Hindlimb muscle (tissue), 1 donor: ENCODE results near the gene TRAF3IP1. TPM values are rescaled to one million over a fixed set of nuclear protein-coding genes. Genes with fewer than 3 reads are reported as not detected.
"Not testable (repeated sequence)": the region's sequence is repeated elsewhere in the genome, so short reads cannot be mapped to it uniquely, and the experiment has no call there.

ENCODE experiments used
- DNase-seq: peaks from one replicate; pipeline ENCODE4 v3.0.0-alpha.2; 2013
- polyA plus RNA-seq: library from polyadenylated mRNA; unstranded; fragments of 120-200 nt; gene quantifications from one replicate; pipeline ENCODE4 v1.2.1, GENCODE V29; 2013; ENCODE audit not compliant: insufficient read length

The TRAF3IP1 gene
- polyA plus RNA-seq, 1 donor = 9.3 TPM

DNA sequence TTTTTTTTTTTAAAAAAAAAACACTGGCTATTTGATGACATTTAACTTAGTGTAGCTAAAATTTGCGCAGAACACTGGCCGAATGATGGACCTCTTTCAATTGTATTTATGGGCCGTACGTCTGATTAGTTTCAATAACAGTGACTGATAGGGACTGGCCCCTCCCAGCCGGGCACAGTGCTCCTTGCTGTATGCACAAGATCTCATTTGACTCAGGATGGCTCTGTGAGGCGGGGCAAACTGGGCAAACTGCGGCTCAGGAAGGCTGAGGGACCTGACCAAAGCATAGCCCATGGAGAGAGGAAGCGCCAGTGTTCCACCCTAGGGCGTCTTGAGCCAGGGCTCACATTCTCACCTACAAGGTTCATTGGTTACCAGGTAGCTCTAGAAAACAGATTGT is 21.2 kb downstream of the TRAF3IP1 start:
- DNase-seq = no peak

DNA sequence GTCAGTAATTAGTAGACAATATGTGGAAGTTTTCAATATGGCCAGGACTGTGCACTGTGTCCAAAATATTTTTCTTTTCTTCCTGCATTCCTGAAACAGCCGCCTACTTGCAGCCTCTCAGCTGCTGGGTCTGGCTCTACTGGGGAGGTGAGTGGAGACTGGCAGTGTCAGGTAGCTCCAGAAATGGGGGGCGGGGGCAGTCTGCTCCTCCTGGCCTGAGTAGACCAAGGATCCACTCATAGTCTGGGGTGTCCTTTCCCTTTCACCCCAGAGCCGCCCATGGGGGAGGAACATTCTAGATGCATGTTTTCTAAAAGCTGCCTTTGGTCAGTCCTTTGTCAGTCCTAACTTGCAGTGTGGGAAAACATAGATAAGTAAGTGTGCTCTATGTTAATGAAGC is 23.7 kb downstream of the TRAF3IP1 start:
- DNase-seq = no peak

DNA sequence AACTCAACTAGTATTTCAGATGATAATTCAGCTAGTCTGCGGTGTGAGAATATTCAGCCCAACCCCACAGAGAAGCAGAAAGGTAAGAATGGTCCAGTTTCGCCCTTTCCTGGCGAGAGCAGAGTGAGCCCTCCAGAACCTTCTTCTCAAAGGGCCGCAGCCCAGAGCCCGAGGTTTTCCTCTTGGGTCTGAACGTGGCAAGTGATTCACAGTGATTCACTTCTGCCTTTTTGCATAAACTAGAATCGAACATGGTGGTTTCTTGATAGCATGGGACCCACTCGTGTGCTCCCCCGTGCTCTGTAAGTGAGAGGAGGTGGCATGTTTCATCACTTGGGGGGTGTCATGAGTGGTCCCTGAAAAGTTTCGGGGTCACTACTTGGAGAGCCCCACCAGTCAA is 24.2 kb downstream of the TRAF3IP1 start:
- no peak for DNase-seq

DNA sequence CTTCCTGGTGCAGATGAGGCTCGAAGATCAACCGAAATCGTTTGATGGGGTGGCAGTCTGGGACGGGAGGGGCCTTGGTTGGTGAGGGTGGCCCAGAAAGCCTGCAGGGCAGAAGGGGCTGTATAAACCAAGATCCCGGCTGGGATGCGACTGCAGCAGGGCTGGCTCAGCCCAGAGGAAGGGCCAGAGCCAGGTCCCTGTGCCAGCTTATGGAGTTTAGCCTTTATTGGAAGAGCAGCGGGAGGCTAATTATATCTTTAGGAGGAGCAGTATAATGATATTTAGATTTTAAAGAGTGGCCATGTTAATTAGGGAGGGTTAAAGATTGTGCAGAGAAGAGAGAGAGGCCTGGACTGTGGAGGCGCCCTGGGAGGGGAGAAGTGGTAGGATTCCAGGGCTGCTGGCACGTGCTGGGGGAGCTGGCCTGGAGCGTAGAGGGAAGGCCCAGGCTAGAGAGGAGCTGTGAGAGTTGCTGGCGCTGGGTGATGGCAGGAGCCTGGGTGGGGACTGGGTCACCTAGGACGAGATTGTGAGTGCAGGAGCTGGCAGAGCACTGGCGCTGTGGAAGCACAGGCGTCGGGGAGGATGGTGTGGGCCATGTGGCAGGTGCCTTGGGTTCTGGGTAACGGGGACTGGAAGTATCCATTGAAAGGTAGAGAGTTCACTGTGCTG is 25.1 kb downstream of the TRAF3IP1 start:
- DNase-seq = no peak

DNA sequence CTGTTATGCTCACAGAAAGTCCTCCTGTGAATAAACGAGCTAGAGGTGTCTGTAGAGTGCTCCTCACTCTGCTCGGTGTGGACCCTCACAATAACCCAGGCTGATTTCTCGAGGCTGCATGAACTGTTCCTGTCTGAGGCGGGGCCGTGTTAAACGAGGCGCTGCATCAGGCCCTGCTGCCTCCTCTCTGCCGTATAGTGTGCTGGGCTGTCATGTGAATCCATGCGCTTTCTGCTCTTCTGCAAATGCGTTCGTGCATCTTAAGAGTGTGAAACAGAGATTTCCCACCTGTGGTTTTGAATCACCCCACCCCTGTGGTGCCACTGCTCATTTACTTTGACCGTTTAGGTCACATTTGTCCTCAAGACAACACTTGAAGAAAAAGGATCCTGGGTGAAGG is 26.2 kb downstream of the TRAF3IP1 start:
- no peak for DNase-seq

DNA sequence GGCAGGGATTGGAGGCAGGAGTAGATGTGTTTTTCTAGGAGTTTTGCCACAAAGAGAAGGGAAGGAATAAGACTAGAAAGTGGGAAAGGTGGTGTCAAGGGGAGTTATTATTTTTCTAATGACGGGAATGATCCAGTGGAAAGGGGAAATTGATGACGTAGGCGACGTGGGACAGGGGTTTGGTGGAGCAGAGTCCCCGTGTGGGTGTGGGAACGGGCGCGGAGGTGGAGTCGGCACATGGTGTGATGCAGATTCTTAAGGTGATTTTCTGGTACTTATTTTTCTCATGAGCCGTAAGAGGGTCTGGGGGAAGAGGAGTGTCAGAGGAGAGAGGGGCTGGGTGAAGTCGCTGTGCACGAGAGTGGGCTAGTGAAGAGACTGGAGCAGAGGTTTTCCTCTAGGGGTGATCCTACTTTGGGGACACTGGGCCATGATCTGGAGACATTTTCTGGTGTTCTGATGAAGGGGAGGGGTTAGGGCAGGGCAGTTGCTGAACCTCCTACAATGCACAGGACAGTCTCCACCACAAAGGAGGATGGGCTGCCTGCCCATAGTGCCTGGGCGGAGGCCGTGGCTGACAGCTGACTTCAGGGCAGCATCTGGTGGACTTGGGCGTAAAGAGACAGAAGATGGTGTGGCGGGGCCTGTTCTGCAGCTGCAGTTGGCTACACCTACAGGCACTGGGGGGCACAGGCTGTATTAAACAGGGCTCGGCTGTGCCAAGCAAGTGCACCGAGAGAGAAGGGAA is 30.0 kb downstream of the TRAF3IP1 start:
- DNase-seq = no peak

DNA sequence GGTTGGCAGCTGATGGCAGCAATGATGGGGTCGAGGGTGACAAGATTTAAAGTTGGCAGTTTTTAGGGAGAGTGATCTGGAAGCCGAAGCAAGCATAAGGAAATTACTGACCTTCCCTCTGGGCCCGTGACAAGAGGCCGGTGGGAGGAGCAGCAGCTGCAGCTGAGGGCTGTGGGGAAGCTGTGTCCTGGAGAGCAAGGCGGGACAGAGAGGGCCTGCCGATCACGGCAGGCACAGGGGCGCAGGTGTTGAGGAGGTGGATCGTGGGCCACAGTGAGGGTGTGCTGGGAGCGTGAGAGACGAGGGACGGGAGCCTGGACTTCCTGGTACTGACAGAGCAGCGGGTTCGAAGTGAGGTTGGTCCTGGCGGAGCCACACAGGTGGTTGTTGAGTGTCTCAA is 31.0 kb downstream of the TRAF3IP1 start:
- DNase-seq = no peak

DNA sequence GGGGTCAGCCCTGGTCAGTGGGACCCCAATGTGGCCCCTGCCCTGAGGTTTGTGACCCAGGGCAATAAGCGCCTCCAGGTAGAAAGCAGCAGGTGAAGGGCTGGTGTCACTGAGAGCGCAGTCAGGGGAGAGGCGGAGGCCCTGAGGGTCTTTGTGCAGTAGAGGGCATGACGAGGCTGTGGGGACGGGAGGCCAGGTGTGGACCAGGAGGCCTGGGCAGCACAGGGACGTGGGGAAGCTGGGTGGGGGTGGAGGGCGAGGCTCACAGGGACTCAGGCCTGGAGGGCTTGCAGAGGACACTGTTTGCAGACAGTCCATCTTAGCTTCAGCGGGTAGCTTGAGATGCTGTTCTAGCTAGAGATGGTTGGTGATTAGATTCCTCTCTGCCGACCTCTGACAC is 32.0 kb downstream of the TRAF3IP1 start:
- DNase-seq = no peak

DNA sequence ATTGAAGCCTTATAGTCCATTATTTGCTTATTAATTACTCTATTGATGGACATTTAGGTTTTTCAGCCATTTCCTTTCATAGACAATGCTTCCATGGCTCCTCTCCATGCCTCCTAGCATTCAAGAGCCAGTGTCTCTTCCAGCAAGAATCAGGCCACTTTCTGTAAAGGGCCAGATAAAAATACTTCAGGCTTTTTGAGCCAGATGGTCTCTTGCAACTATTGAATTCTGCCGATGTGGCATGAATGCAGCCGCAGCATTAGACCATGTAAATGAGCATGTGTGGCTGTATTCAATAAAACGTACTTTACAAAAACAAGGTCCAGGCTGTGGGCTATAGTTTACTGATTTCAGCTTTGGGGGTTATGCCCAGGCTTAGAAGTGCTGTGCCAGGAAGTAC is 38.5 kb downstream of the TRAF3IP1 start:
- no peak for DNase-seq

DNA sequence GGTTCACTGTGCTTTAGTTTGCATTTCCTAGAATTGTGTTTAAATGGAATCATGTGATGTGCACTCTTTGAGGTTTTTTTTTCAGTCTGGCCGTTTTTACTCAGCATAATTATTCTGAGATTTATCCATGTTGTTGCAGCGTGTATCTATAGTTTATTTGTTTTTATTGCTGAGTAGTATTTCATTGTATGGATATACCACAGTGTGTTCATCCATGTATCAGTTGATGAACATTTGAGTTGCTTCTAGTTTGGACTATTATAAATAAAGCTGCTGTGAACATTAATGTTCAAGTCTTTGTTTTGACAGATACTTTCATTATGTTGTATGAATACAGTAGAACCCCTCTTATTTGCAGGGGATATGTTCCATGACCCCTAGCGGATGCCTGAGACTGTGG is 39.1 kb downstream of the TRAF3IP1 start:
- no peak for DNase-seq

DNA sequence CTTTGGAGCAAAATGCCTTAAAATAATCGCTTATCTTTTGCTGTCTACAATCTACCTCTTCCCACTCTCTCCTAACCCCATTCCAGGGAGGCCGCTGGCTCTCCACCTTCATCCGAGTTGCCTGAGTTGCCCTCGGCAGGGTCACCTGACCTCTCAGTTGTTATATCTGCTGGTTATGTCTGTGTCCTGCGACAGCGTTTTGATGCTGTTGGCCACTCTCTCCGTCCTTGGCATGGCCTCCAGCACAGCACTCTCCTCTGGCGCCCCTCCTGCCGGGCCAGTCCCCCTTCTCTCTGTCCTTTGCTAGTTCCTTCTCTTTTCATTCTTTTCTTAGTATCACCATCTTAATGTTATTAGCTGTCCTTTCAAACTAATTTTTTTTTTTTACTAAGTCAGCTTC is 41.6 kb downstream of the TRAF3IP1 start:
- no peak for DNase-seq

DNA sequence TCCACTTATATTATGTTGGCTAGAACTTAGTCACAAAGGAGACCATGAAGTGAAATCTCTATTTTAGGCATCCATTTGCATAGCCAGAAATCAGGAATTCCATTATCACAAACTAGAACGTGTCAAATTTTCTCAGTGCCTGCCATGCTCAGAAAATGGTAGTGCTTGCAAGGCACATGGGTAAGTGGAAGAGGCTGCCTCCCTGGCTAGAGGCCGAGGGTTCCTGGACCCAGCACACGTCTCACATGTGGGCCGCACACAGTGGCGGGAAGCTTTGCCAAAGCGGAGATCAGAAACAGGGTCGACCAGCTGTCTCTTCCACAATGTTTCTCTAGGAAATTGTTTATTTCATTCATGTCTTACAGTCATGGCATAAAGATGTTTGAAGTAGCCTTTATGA is 42.3 kb downstream of the TRAF3IP1 start:
- DNase-seq = no peak

DNA sequence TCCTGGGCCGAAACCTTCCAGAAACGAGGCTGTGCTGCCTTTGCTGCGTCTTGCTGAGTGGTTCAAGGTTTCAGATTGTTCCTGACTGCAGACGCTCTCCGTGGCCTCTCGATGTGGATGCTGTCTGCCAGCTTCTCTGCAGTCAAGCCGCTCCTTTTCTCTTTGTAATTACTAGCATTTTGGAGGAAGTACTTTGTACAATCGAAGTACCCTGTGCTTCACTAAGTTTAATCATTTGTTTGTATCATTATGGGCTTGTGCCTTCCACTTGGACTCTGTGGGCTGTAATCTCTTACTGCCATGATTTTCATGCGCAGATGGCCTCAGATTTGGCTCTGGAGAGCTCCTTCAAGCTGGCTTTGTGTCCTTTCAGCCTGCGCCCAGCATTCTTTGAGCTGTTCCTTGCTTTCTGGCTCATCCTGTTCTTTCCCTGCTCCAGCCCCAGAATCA is 49.3 kb downstream of the TRAF3IP1 start:
- DNase-seq = no peak

DNA sequence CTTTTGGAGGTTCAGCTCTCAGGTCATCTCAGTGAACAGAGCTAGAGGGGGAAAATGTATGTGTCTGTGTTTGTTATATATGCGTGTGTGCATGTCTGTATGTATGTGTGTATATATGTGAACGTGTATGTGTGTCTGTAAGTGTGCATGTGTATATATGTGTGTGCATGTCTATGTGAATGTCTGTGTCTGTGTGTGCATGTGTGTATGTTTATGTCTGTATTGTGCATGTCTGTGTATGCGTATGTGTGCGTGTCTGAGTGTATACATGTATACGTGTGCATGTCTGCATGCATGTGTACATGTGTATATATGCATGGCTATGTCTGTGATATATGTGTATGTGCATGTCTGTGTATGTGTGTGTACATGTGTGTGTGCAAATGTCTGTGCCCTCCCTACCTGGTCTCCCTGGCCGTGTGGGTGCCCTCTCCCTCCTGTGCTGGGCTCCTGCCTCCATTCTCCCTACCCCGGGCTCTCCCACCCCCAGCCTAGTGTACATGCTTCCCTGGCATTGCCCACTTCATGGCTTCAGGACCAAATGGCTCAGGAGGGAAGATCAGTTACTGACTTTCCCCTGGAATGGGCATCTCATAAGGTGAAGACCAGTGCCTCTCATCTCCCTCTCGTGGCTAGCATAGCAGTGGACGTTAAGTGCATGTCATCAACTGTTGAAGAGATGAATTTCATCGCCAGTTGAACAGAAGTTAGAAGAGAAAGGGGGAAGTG is 49.9 kb downstream of the TRAF3IP1 start:
- no peak for DNase-seq

DNA sequence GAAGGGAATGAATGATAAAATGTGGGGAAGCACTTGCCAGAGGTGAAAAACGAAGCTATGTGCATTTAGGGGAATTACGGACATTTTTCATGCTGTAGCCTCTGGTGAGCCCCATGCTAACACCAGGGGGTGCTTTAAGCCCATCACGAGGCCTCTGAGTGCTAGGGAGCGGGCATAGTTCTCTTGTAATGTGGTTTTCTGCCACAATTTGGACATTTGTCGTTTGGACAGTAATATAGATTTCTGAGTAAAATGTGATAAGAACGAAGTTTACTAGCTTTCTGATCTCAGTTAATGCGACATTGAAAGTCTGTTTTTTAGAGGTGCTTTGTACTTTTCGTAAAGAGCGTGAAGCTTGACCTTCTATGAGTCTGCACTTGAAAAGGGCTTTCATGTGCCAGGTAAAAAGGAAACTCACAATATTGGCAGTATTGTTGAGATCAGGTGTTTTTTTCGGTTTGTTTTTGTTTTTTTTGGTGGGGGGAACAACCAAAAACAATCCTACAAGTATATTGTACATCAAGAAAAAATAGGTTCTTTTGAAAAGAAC is 50.6 kb downstream of the TRAF3IP1 start:
- peak; percentile 60 for DNase-seq

DNA sequence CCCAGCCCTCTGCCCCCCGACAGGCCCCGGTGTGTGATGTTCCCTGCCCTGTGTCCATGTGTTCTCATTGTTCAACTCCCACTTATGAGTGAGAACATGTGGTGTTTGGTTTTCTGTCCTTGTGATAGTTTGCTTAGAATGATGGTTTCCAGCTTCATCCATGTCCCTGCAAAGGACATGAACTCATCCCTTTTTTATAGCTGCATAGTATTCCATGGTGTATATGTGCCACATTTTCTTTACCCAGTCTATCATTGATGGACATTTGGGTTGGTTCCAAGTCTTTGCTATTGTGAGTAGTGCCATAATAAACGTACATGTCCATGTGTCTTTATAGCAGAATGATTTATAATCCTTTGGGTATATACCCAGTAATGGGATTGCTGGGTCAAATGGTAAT is 52.0 kb downstream of the TRAF3IP1 start:
- DNase-seq = not testable (repeated sequence)

DNA sequence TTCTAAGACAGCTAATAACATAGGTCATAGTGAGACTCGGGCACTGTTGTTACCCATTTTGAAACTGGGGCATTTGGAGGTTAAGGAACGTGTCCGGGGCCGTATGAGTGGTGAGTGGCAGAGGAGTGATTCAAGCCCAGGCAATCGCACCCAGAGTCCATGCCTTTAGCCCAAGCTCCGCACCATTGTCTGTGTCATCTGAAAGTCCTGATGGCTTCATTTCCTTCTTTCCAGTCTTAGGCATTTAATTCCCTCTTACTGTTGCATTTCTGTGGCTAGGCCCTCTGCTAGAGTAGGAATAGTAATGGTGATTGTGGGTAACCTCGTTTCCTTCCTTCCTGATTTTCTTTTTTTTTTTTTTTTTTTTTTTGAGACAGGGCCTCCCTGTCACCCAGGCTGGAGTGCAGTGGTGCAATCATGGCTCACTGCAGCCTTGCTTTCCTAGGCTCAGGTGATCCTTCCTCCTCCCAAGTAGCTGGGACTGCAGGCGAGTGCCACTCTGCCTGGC is 56.6 kb downstream of the TRAF3IP1 start:
- DNase-seq = no peak

DNA sequence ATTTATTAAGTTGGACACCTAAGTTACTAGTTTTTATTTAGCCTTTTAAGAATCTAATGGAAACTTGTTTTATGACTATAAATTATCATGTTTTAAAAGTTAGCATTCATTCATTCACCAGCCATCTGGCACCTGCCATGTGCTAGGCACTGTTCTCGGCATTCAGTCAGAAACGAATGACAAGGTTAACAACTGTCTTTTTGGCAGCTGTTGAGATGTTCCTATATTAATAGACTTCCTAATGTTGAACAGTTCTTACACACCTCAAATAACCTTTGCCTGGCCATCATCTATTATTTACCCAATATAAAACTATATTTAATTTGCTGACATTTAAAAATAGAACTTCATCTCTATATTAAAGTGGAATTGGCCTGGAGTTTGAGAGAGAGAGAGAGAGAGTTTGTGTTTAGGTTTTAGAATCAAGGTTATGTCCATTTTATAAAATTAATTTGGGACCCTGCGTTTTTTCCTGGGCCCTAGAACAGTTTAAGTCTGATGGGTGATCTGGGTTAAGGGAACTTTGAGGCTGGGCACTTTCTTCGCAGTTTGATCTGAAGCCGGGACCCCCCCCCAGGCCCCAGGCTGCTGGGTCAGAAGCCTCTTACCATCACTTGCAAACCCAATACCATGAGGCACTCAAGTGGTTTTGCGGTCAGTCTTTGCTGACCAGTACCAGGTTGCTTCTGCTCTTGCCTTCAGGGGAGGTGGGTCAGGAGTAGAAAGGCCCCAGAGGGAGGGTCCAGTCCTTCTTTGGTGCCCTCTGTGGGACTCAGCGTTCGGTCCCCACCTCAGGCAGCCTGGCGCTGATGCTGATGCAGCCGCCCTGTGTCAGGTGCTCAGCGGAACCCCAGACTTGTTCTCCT is 58.1 kb downstream of the TRAF3IP1 start:
- DNase-seq = no peak

DNA sequence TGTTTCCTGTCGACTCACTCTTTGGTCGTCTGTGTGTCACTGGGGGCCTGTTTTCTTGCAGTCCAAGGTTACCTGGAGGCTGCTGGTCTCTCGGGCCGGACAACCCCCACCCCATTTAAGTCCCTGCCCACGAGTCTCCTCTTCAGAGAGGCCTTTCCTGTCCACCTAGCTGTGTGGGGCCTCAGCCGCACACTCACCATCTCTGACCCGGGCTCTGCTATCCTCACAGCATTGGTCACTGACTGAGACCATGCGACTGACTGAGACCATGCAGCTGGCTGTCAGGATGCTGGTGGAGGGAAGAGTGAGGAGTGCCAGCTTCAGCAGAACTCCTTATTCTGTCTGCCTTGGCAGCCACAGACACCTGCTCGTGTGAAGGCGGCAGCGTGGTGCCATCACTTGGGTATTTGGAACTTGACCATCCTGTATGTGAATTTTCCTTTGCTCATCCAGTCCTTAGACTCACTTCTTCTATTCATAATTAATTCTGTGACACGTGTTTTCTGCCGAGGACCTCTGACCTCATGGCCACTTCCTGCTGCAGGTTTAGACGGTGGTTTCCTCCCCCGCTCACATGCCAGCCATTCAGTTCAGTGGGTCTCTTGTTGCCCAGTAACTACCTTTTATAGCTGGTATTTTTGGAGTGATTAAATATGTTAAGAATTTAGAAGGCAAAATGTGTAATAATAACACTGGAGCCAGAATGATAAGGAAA is 58.9 kb downstream of the TRAF3IP1 start:
- no peak for DNase-seq

DNA sequence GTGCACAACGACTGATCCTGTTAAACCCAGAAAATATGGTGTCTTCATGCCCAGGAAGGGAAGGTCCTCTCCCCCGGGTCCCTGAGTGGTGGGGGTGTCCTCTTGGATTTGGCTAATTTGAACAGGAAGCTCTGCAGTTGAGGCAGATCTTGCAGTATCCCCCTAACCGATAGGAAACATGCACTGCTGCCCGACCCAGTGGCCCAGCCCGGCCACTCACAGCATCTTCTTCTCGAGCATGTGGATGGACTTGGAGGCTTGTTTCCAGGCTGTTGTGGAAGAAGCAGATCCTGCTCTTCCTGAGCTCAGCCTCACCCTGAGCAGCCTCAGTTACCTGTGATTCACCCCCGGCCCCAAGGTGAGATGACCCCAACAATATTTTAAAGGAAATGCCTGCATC is 60.0 kb downstream of the TRAF3IP1 start:
- DNase-seq = no peak

DNA sequence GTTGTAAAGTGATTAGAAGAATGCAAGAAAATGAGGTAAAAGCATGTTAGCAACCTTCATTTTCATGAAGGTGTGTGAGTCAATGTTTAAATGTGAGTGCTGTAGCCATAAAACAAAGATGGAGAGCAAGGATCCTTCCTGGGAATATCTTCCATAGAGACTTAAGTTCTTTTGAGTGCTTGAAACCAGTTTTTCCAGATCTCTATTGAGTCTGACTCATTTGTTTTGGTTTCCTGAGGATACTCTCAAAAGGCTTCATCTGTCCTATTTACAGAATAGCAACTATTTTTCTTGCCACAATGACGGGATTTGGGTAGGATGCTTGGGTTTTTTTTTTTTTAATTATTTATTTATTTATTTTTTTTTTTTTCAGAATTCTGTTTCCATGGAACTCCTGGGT is 60.5 kb downstream of the TRAF3IP1 start:
- DNase-seq = no peak
